Measurements from ENCODE around the gene TGIF2. TPM values are rescaled to one million over a fixed set of nuclear protein-coding genes. Genes with fewer than 3 reads are reported as not detected.

Gene TGIF2
- polyA plus RNA-seq, 1 of the 3 experiments (the other 2 are of a cell fraction), result 10.8 TPM

- no peaks in the 10 kb centered on the region for H3F3A ChIP-seq (replicated peaks; ENCODE audit: insufficient read depth)
- no peak for DNase-seq
- no peak overlapping the region for H3K4me3 ChIP-seq (ENCODE audit: low read depth in 2 of 2, low read length in 1 of 2)
- ChIA-PET POLR2A (no interaction called here), CTCF (interaction anchor here (0.8 kb wide), 1 partner anchor 19 kb away, joined by 3 read pairs; no protein-coding TSS in a partner anchor)
- no peaks in the 10 kb centered on the region for H3K4me1 ChIP-seq (ENCODE audit: control insufficient read depth in 1 of 2, insufficient read depth in 2 of 2, low read depth in 1 of 2, low read length in 1 of 2)
- no peaks in the 10 kb centered on the region for H3K9me3 ChIP-seq
- H3K27me3 ChIP-seq (ENCODE audit: insufficient read depth), result no peaks in the 10 kb centered on the region
- H3K4me2 ChIP-seq, result no peak overlapping the region
- no peak overlapping the region for H3K27ac ChIP-seq (ENCODE audit: low read depth in 2 of 2, low read length in 1 of 2)
- H4K20me1 ChIP-seq (ENCODE audit: insufficient read depth), result no peaks in the 10 kb centered on the region
- no peaks in the 10 kb centered on the region for H3K9me2 ChIP-seq
- H3K9ac ChIP-seq, result no peak overlapping the region
- TF ChIP-seq USF2 (IDR thresholded peaks at IDR 0.05; ENCODE audit: borderline replicate concordance, low read depth, low read length) (no peak), PBX3 (IDR thresholded peaks at IDR 0.05) (no peak), FOSL2 (IDR thresholded peaks at IDR 0.05; ENCODE audit: borderline replicate concordance, low read depth) (no peak), SMC3 (IDR thresholded peaks at IDR 0.05; ENCODE audit: low read depth, low read length) (no peak), POLR2AphosphoS5 (IDR thresholded peaks at IDR 0.05; ENCODE audit: low read depth, low read length) (no peak), TEAD4 (IDR thresholded peaks at IDR 0.05; ENCODE audit: borderline replicate concordance, insufficient read depth) (no peak), TCF12 (IDR thresholded peaks at IDR 0.05) (no peak), REST (IDR thresholded peaks at IDR 0.05; ENCODE audit: low read depth, low read length) (no peak), NRF1 (IDR thresholded peaks at IDR 0.05; ENCODE audit: low read depth, low read length) (no peak), NFIC (IDR thresholded peaks at IDR 0.05; ENCODE audit: borderline replicate concordance) (no peak)
- WGBS (ENCODE audit: low lambda C conversion rate), result 51% methylated on average over 3 of the region's 3 CpGs
- H2AFZ ChIP-seq (ENCODE audit: low read depth), result no peak overlapping the region
- H3K79me2 ChIP-seq (ENCODE audit: insufficient read depth), result no peaks in the 10 kb centered on the region
- H3K36me3 ChIP-seq (replicated peaks in 1 of 2; ENCODE audit: control insufficient read depth in 1 of 2, insufficient read depth in 2 of 2, low read length in 1 of 2), result no peaks in the 10 kb centered on the region
Measured at GRCh38 chr20:36632147-36632486, 58.7 kb downstream of the TGIF2 start.

GRCh38 chr20:36632487-36633284, 59.3 kb downstream of the TGIF2 start:
- Histone ChIP-seq H3K4me1 (ENCODE audit: control insufficient read depth in 1 of 2, insufficient read depth in 2 of 2, low read depth in 1 of 2, low read length in 1 of 2) (no peaks in the 10 kb centered on the region), H3K9ac (no peak overlapping the region), H3K9me3 (no peaks in the 10 kb centered on the region), H3K4me3 (ENCODE audit: low read depth in 2 of 2, low read length in 1 of 2) (no peak overlapping the region), H4K20me1 (ENCODE audit: insufficient read depth) (no peaks in the 10 kb centered on the region), H3K36me3 (replicated peaks in 1 of 2; ENCODE audit: control insufficient read depth in 1 of 2, insufficient read depth in 2 of 2, low read length in 1 of 2) (no peaks in the 10 kb centered on the region), H3K27ac (ENCODE audit: low read depth in 2 of 2, low read length in 1 of 2) (no peak overlapping the region), H3K4me2 (no peak overlapping the region), H3F3A (replicated peaks; ENCODE audit: insufficient read depth) (no peaks in the 10 kb centered on the region), H2AFZ (ENCODE audit: low read depth) (no peak overlapping the region), H3K9me2 (no peaks in the 10 kb centered on the region), H3K79me2 (ENCODE audit: insufficient read depth) (no peaks in the 10 kb centered on the region), H3K27me3 (ENCODE audit: insufficient read depth) (no peaks in the 10 kb centered on the region)
- DNase-seq, result no peak
- 82% methylated on average over 8 of the region's 14 CpGs for WGBS (ENCODE audit: low lambda C conversion rate)
- POLR2A ChIA-PET, result no interaction called here
- CTCF ChIA-PET, result no interaction called here
- TF ChIP-seq MEF2A (IDR thresholded peaks at IDR 0.05; ENCODE audit: borderline replicate concordance, low read depth) (no peak), MXI1 (IDR thresholded peaks at IDR 0.05; ENCODE audit: low read depth, low read length) (no peak), EZH2phosphoT487 (IDR thresholded peaks at IDR 0.05; ENCODE audit: borderline replicate concordance, low read depth) (no peak), ELF1 (IDR thresholded peaks at IDR 0.05) (no peak), JUND (IDR thresholded peaks at IDR 0.05) (no peak), NFIC (IDR thresholded peaks at IDR 0.05; ENCODE audit: borderline replicate concordance) (no peak), YY1 (IDR thresholded peaks at IDR 0.05; ENCODE audit: low read depth) (no peak), FOXJ3 (CRISPR knock-in tag; IDR thresholded peaks at IDR 0.05) (no peak), PBX3 (IDR thresholded peaks at IDR 0.05) (no peak), RCOR1 (IDR thresholded peaks at IDR 0.05; ENCODE audit: low read length) (no peak), USF1 (IDR thresholded peaks at IDR 0.05; ENCODE audit: borderline replicate concordance, low read depth) (no peak), RFX5 (IDR thresholded peaks at IDR 0.05; ENCODE audit: low read length) (no peak), NRF1 (IDR thresholded peaks at IDR 0.05; ENCODE audit: low read depth, low read length) (no peak)

All from SK-N-SH (cell line).